Right ventricle myocardium superior (tissue), 1 donor: ENCODE data around the gene FARP1. TPM values are rescaled to one million over a fixed set of nuclear protein-coding genes. Genes with fewer than 3 reads are reported as not detected.

Experiments
- ATAC-seq: fragments of 200-7000 bp; cut with Tn5 transposase; one replicate; pipeline ENCODE4 v1.9.1; 2020; ENCODE audit warnings: mild to moderate bottlenecking; ENCODE audit not compliant: poor library complexity
- DNase-seq: peaks from one replicate; pipeline ENCODE4 v3.0.0-alpha.2; 2020
- intact Hi-C: fragments of 100-400 bp; cut with DNase I; formaldehyde crosslinking; loops from one replicate; pipeline ENCODE4 v1.11.2; 2022
- total RNA-seq: library from RNA; stranded (reverse); fragmentation: NEBNext Ultra II Directional; extraction: Animal tissue kit (Norgen Biotek cat#: 25700); gene quantifications from one replicate; pipeline ENCODE4 v1.2.1, GENCODE V29; 2021
- donor health status: DM: no; HTN: yes; CAD: no; lungs with severe emphysema.

Gene FARP1
- total RNA-seq, 1 donor from 2014 or later = 11.1 TPM

DNA sequence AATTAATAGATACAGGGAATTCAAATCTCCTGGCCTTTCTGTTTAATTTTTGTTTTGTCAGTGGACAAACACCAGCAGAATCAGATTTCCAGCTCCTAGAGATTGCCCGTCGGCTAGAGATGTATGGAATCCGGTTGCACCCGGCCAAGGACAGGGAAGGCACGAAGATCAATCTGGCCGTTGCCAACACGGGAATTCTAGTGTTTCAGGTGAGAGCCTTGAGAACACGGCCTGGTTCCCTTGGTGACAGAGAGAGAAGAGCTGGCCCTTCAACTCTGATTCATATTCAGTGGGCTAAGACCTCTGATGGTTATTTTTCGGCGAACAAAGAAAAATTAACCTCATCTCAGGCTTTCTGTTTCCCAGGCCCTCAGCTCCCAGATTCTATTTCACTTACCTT, 242.7 kb downstream of the FARP1 start:
- DNase-seq (no peak), ATAC-seq (no peak)
- intact Hi-C loops = no loop called here

DNA sequence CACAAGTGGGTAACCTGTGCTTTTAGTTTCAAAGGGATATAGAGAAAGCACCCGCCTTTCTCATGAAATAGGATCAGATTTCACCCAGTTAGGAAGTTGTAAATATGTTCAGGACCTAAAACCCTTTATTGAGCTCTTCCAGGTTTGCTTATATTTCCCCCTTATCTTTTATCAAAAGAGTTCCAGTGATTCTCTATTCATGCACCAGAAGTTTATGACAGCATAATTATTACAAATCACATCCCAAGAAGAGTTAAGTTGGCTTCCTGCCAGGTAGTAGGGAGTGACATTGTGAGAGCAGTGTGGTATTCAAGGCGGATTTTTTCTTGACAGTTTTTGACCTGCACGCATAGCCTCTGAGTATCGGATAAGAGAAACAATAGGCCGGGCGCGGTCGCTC, 243.7 kb downstream of the FARP1 start:
- DNase-seq (no peak), ATAC-seq (no peak)
- intact Hi-C loops = no loop called here

DNA sequence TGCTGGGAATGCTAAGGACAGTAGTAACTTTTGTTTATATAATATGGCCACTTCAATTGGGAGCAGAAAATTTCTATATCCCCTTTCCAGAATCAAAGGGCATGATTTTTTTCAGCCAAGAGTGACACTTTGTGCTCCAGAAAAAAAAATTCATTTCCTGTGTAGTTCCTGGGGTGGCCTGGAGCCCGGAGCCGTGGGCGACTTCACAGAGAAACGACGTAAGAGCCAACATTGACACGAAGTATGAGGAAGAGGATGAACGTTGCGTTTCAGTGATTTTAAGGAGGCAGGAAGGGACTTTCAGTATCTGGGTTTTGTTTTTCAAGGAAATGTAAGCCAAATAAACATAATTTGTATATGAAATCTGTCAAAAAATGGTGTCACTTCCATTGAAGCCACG, 246.4 kb downstream of the FARP1 start:
- DNase-seq = peak; percentile 57
- intact Hi-C loops = no loop called here
- ATAC-seq = peak; percentile 63

DNA sequence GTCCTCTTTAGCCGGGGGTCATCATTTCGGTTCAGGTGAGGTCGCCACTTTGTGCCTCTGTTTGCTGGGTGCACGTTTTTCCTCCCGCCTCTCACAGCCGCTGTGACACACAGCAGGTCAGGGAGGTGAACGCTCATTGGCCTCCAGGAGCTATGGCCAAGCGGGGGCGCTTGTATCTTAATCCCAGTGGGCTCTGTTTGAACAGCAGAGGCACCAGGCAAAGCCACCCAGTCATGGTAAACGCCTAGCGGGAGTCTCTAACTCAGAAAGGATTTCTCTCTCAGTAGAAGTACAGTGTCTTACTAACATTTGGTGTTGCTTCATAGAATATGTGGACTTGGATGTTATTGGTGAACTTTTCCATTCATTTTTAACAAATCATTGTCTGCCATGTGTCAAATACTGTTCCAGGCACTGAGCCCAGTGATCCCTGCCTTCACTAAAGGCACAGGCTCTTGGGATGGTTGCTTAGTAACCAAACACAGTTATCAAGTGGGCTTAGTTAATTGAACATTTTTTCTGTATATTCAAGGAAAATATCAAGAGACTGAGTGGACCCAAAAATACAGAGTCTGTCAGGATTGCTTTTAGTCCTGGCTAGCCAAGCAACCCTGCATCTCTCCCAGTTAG, 247.3 kb downstream of the FARP1 start:
- ATAC-seq = peak; percentile 72
- DNase-seq = no peak
- intact Hi-C loops = no loop called here

DNA sequence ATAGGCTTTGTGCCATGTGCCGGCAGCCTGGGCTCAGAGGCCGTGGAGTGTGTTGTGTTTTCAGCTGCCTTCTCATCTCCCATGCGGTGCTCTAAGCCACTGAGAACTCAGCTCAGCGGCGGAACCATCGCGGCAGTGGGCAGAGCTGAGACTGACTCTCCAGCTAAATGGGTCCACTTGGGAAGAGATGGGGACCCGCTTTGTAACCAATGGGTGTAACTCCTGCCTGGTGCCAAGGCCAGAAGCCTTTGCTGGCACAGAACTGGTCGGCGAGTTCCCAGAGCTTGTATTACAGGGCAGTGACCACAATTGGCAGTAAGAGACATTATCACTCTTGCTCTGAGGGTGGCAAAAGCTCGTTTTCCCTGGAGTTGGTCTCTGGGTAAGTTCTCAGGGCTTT, 251.0 kb downstream of the FARP1 start:
- no peak for ATAC-seq
- intact Hi-C loops = no loop called here

DNA sequence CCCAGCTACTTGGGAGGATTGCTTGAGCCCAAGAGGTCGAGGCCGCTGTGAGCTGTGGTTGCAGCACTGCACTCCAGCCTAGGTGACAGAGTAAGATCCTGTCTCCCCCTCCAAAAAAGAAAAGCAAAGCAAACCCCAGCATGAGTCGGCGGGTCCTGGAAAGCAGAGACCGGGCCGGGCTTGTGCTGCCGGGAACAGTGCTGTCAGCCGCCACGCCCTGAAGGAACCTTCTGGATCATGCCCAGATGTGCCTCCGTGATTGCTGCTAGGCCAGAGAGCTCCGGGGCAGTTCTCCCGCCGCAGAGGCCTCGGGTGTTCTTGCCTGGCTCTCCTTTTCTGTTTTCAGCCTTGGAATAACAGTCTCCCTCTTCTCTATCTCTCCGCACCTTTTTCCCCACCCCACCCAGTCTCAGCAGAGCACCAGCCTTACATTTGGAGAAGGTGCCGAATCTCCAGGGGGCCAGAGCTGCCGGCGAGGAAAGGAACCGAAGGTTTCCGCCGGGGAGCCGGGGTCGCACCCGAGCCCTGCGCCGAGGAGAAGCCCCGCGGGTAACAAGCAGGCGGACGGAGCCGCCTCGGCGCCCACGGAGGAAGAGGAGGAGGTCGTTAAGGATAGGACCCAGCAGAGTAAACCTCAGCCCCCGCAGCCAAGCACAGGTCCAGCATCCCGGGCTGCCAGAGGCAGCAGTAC, 252.1 kb downstream of the FARP1 start:
- no peak for DNase-seq
- no peak for ATAC-seq
- intact Hi-C loops = loop anchor here (5.0 kb wide), 1 partner anchor 538 kb away; no protein-coding TSS in a partner anchor

More for the DNA sequence above, 251.0 kb downstream of the FARP1 start:
- no peak for DNase-seq

DNA sequence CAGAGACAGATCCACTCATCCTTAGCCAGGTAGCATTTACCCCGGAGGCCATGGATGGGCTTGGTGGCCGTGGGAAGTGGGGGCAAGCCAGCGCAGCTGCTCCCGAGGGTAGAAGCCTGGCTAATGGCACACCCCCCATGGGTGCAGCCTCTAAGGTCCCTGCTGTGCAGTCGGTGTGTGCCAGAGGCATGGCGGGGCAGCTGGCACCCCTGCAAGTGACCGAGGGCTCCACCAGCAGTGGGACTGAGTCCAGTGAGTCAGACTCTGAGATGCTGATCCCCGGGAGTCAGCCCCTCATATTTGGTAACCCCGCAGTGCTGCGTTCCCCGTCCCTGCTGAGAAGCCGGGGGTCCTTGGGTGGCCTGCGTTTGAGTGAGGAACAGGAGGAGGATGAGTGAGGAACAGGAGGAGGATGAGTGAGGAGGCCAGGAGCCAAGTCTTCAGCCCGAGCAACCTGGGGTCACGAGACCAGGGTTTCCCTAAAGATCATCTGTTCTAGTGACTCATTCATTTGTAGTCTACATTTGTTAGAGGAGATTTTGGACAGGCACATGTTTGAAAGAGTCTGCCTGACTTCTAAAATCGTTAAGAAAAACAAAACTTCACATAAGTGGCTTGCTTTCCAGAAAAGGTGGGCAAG, 253.3 kb downstream of the FARP1 start:
- intact Hi-C loops = loop anchor here (5.0 kb wide), 1 partner anchor 539 kb away; no protein-coding TSS in a partner anchor

DNA sequence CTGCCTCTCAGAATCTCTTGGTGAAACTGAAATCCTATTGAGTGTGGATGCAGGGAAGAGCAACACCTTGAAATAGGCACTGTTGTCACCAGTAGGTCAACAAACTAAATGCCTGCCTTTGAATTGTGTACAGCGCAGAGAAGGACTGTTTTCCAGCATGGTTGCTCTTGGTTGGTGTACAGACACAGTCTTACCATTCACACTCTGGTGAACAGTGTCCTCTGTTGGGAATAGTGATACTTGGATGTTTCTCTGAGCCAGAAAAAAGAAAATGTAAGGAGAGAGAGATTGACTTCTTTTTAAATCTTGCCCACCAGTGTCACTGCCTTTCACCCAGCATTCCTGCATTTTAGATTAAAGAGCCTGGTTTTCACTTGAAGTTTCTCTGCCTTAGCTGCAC, 254.3 kb downstream of the FARP1 start:
- ATAC-seq = no peak
- DNase-seq = no peak
- intact Hi-C loops = loop anchor here (5.0 kb wide), 1 partner anchor 540 kb away; no protein-coding TSS in a partner anchor

More for the DNA sequence above, 253.3 kb downstream of the FARP1 start:
- ATAC-seq = no peak
- no peak for DNase-seq

DNA sequence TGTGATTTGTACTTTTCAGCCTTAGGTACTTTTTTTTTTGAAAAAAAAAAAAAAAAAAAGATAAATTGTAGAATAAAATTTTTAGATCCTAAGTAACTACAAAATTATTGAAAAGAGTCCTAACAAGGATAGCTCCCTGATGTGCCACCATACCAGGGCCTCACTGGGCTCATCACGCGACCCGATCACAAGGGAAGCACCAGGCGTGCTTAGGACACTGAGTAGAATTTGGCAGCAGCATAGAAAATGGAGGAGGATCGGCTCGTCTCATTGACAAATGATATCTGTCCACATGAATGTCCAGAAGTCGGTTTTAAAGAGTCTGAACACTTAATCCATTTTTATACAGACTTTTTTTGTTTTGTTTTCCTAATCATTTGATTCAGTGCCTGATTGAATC, 255.0 kb downstream of the FARP1 start:
- DNase-seq (no peak), ATAC-seq (no peak)
- intact Hi-C loops = loop anchor here (5.0 kb wide), 1 partner anchor 541 kb away; no protein-coding TSS in a partner anchor

DNA sequence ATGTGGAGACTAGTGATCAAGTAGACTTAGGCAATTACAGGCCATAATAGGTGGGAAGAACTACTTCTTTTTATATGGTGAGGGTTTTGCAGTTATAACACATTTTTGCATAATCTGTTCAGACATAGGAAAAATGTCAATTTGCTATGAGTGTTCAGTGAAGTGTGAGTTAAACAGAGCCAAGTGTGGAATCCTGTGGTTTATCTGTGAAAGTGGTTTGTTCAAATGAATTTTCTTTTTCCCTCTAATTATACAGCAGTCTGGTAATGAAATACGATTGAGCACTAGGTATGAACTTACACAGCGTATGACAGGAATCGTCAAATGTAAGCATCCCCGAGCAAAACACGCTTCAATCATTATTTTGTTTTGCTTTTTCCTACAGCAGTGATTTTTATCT, 255.7 kb downstream of the FARP1 start:
- ATAC-seq = no peak
- no peak for DNase-seq
- intact Hi-C loops = loop anchor here (5.0 kb wide), 1 partner anchor 541 kb away; no protein-coding TSS in a partner anchor

DNA sequence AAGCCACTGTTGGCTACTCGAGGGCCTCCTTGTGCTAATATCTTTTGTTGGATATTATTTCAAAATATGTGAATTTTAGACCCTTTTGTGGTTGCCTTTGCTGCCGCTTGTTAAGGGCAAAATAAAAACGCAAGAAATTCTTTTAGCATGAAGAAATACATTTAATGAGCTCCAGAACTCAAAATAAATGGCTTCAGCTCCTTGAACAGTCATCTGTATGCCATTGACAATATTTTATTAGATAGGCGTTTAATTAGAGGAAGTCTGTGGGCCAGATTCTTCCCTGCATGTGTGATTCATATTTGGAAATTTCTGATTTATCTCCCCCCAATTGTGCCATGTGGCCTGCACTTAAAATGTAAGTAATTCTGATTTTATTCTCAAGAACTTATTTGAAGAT, 256.9 kb downstream of the FARP1 start:
- intact Hi-C loops = loop anchor here (5.0 kb wide), 1 partner anchor 542 kb away; no protein-coding TSS in a partner anchor
- ATAC-seq (no peak), DNase-seq (no peak)

DNA sequence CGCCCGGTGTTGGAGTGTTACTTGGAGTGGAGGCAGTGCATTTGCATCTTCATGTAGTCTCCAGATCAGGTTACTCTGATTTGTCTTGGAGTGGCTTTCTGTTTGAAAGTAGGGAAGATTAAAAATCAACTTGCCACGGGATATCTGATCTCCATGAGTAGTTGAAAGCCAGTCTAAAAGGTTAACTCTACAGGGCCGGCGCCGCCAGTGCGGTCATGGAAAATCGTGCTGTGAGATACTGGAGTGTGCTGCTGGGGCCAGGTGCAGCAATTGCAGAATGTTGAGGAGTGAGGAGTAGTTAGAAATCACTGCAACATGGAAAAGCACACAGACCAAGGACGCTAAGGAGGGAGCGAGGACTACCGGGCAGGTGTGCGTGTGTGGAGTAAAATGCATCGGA, 259.0 kb downstream of the FARP1 start:
- DNase-seq (no peak), ATAC-seq (no peak)
- intact Hi-C loops = no loop called here

DNA sequence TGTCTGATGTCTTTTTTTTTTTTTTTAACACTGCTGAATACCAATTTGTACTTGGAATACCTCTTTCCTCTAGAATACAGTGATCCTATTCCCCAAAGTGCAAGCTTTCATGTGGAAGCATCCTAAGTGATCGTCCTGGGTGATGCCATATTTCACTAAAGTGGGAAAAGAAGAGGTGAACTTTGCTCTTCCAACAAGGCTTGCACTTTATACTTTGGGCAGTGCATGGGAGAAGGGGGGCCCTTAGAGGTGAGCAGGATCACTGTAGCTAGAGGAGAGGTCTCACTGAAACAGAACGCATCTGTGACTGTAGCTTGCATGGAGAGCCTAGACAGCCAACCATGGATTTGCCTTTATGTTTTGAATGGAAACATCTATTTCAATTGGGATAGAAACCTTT, 260.2 kb downstream of the FARP1 start:
- ATAC-seq = no peak
- intact Hi-C loops = no loop called here
- no peak for DNase-seq

DNA sequence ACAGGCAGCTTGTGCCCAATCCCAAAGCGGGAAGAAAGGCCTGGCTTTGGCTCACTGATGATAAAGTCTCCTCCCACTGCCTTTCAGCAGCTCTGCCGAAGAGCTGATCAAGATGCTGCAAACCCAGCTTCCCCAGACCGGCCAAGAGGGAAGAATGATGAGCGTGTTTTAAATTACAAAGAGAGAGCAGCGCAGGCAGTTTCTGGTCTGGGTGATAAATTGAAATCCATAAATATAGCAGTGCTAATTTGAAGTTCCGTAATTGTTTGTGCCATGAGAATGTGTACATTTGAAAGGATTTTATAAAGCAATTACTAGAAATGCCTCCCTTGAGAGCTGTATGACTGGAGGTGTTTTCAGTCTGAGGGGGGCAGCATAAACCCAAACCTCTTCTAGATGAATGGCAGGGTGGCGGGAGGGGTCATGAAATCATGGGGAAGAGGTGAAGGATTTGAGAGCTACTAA, 262.2 kb downstream of the FARP1 start:
- ATAC-seq = peak; percentile 67
- DNase-seq = no peak
- intact Hi-C loops = no loop called here

DNA sequence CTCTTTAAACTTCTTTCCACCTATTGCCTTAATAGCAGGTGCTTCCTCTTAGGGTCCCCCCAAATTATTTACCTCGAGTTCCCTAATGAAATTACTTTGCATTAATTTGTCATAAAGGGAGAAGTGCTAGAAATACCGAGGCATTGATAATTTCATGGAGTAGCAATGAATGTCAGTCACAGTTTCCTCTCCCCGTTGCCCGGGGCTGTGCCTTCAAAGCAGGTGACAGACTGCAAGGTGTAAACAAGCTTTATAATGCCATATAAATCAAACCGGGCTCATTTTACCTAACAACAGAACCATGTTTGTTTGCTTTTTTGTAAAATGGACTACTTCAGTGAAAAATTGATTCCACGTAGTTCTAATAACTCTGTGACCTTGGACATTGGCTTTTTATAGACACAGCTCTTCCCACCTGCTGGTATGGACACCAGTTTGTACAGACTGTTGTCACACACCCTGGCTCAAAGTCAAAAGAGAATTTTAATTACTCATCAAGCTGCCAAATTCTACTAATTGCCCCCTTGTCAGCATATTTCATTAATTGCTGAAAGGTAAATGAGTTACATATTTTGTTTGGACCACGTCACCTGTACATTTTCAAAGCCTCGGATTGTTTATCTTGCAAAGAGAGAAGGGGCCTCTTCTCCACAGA, 262.9 kb downstream of the FARP1 start:
- ATAC-seq (no peak), DNase-seq (no peak)
- intact Hi-C loops = no loop called here

DNA sequence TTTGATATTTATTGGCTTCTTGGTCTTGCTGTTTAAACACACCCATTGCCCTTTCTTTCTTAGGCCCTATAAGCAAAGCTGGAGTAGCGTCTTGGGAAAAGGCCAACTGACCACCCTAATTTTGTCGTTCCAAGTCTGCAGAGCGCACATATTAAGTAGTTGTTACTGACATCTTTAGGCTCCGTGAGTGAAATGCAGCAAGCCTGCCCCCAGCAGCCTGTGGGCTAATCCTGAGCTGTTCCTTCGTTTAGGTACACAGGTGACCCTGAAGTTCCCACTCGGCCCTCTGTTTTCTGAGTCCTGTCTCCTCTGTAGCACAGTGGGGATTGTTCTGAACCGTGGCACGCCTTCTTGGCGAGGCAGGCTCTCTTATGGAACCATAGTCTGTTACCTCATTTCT, 263.5 kb downstream of the FARP1 start:
- intact Hi-C loops = no loop called here
- DNase-seq = no peak
- no peak for ATAC-seq

DNA sequence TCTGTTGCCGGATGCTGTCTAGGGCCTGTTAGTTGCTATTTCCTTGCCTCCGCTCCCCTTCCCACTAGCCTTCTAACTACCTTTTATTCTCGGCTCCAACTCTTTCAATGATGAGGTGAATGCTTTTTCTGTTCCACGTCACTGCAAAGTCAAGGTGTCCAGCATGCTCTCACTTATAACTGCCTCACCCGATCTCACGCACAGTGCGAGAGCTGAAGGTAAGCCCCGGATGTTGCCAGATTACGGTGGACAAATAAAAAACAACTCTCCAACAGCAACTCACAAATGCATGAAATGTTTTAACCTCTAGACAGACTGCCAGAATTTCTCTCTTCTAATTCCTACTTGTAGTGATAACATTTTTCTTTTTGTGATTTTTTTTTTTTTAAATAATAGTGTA, 264.1 kb downstream of the FARP1 start:
- intact Hi-C loops = no loop called here
- DNase-seq (no peak), ATAC-seq (no peak)

DNA sequence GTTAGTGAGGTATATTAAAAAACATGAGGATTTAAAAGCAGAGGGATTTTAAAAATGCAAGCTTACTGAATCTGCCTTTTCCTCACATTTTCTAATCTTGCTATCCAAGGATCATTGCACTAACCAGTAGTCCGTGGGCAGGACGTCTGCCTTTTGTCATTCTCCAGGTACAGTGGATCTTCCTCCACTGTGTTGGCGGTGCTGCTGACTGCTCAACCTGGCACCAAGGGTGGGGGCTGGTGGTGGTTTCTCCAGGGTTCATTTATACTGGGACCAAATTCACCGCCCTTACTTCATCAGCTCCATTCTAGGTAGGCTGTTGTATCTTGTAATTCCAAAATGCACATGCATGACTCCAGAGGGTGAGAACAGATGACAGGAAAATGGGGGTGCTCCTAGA, 264.7 kb downstream of the FARP1 start:
- ATAC-seq (no peak), DNase-seq (no peak)
- intact Hi-C loops = no loop called here

DNA sequence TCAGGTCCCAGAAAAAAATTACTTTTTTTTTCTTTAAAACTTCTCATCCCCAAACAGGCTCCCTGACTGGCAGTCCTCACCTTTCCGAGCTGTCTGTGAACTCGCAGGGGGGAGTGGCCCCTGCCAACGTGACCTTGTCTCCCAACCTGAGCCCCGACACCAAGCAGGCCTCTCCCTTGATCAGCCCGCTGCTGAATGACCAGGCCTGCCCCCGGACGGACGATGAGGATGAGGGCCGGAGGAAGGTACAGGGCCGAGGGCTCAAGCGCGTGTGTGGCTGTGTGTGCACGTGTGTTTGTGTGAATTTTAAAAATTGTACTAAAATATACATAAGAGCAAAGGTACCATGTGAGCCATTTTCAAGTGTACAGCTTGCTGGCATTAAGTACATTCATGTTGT, 266.4 kb downstream of the FARP1 start:
- intact Hi-C loops = no loop called here
- DNase-seq = no peak

More for the DNA sequence above, 266.4 kb downstream of the FARP1 start:
- ATAC-seq = no peak
